ENCODE data around the gene ADAMTS15. TPM values are rescaled to one million over a fixed set of nuclear protein-coding genes. Genes with fewer than 3 reads are reported as not detected.

The ADAMTS15 gene
- total and polyA plus RNA-seq, 10 of the 15 experiments (the other 5 are each of a cell fraction or from before 2014, with no cell fraction given) = not detected

DNA sequence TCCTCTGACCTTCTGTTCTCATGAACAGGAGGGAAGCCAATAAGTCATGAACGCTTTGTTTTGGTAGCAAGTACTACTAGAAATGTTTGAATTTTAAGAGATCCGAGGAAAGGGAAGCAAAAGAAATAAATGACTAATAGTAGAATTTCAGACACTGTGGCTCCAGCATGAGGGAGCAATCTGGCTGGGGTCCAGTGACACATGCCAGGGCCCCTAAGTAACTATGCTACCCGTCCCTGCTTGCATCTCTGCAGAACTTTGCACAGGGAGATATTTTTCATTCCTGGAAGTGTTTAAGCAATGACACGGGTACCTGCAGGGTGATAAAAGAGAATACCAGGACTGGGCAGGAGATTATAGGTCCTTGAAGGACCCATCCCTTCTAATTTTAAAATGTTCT is 12.8 kb upstream of the ADAMTS15 start (continued):
- TF ChIP-seq PML (IDR thresholded peaks at IDR 0.05; ENCODE audit: low read length) (no peak), NBN (IDR thresholded peaks at IDR 0.05) (no peak)

GRCh38 chr11:130436171-130436570 is 12.3 kb upstream of the ADAMTS15 start:
- in situ Hi-C loops (cut with MboI) = loop anchor here (10.0 kb wide), 1 partner anchor 429 kb away; no protein-coding TSS in a partner anchor
- CTCF ChIA-PET = interaction anchor here (2.3 to 8.2 kb wide), 3 partner anchors 390 to 458 kb away, joined by 8 to 295 read pairs (median 14); no protein-coding TSS in a partner anchor

More at GRCh38 chr11:130436171-130436570, 12.3 kb upstream of the ADAMTS15 start:
- ChIA-PET SMC1A (ENCODE audit: uncharacterized antibody, unreplicated experiment) (interaction anchor here (9.8 kb wide), 1 partner anchor 425 kb away, joined by 177 read pairs; no protein-coding TSS in a partner anchor), POLR2A (no interaction called here), RAD21 (ENCODE audit: unreplicated experiment) (interaction anchor here (1.7 to 1.8 kb wide), 2 partner anchors 224 to 424 kb away, joined by 4 to 6 read pairs; no protein-coding TSS in a partner anchor)
- Histone ChIP-seq H4K20me1 (ENCODE audit: control insufficient read depth, insufficient read depth) (no peaks in the 10 kb centered on the region; the same call in 1 of the 2 replicates), H3K27me3 (replicated peaks in 1 of 2; ENCODE audit: control insufficient read depth in 2 of 2, insufficient read depth in 2 of 2, low read length in 1 of 2) (peaks cover 0 to 2% of the 10 kb centered on the region in 2 experiments; a peak in 2 of 4 replicates), H3K9me3 (replicated peaks; ENCODE audit: control insufficient read depth, insufficient read depth, low read length) (no peaks in the 10 kb centered on the region), H3K79me2 (ENCODE audit: control insufficient read depth, insufficient read depth, low read length) (no peaks in the 10 kb centered on the region), H3K4me3 (no peak overlapping the region), H3K27ac (ENCODE audit: control insufficient read depth, insufficient read depth) (no peak overlapping the region), H3K9ac (ENCODE audit: control insufficient read depth, insufficient read depth, low read length) (no peak overlapping the region), H3K4me2 (ENCODE audit: control insufficient read depth, insufficient read depth) (no peak overlapping the region), H3K36me3 (ENCODE audit: control insufficient read depth in 2 of 2, insufficient read depth in 2 of 2, low read length in 1 of 2) (no peaks in the 10 kb centered on the region), H2AFZ (ENCODE audit: control insufficient read depth, low read depth, low read length) (no peak overlapping the region), H3K4me1 (ENCODE audit: control insufficient read depth, insufficient read depth, low read length) (no peaks in the 10 kb centered on the region)
- WGBS (ENCODE audit: insufficient coverage, insufficient replicate concordance, low lambda C conversion rate, missing lambda C conversion rate) = 15% methylated on average over 3 of the region's 3 CpGs
- TF ChIP-seq CEBPB (IDR thresholded peaks at IDR 0.05; ENCODE audit: borderline replicate concordance in 1 of 2, low read depth in 2 of 2, low read length in 2 of 2) (no peak), GATAD2B (conservative IDR thresholded peaks at IDR 0.05; ENCODE audit: low read depth) (no peak), STAT3 (IDR thresholded peaks at IDR 0.05; ENCODE audit: low read depth, low read length) (no peak), MYB (IDR thresholded peaks at IDR 0.05; ENCODE audit: borderline replicate concordance, low read depth, low read length) (no peak), RB1 (IDR thresholded peaks at IDR 0.05; ENCODE audit: borderline replicate concordance) (no peak), NRF1 (conservative IDR thresholded peaks at IDR 0.05; ENCODE audit: low read depth, low read length) (no peak), TCF7 (IDR thresholded peaks at IDR 0.05; ENCODE audit: borderline replicate concordance) (no peak)
- no peak for FAIRE-seq
- ATAC-seq = no peak
- no peak for DNase-seq (ENCODE audit: low read depth, low spot score)
- BruUV-seq (replicated peaks) = no TSS peak
- intact Hi-C loops (cut with micrococcal nuclease; ENCODE audit: unreplicated experiment) = loop anchor here (10.0 kb wide), 1 partner anchor 249 kb away; no protein-coding TSS in a partner anchor
